H1 (cell line): ENCODE measurements around the gene TNRC6A. TPM values are rescaled to one million over a fixed set of nuclear protein-coding genes. Genes with fewer than 3 reads are reported as not detected.

Experiments used
- CTCF ChIA-PET: fragments of 300-600 bp; sonication (Branson Sonifier 250); formaldehyde crosslinking; loops from one replicate; lab custom pipeline; 2021; ENCODE audit not compliant: partially characterized antibody; lab: Charles Lee
- POLR2A ChIA-PET: fragments of 300-600 bp; sonication (Branson Sonifier 250); formaldehyde crosslinking; loops from one replicate; lab custom pipeline; 2021; ENCODE audit warnings: inconsistent platforms; ENCODE audit not compliant: partially characterized antibody; lab: Charles Lee
- DNase-seq, 2 experiments: peaks; one replicate each; pipeline versions ENCODE4 v3.0.0 to v3.0.0-alpha.2; 2010 to 2022; ENCODE audit warnings: low spot score in 2 of 2, low read depth in 1 of 2, mixed read lengths in 1 of 2
- FAIRE-seq: peaks from 2 replicates; lab custom pipeline; 2011; peaks lifted over from hg19 to GRCh38; lab: Jason Lieb, UNC
- H2AFZ ChIP-seq: 2 replicates; pipeline ENCODE4 v1.8.1; 2012; ENCODE audit warnings: low read length, inconsistent platforms
- H2AK5ac ChIP-seq: 2 replicates; pipeline ENCODE4 v1.6.1; 2013; ENCODE audit warnings: low read depth, low read length
- H2BK120ac ChIP-seq: replicated peaks from 2 replicates; pipeline ENCODE3; 2013; ENCODE audit warnings: low read depth, low read length, inconsistent platforms
- H2BK12ac ChIP-seq: 2 replicates; pipeline ENCODE4 v1.6.1; 2013; ENCODE audit warnings: low read depth, low read length
- H2BK15ac ChIP-seq: 2 replicates; pipeline ENCODE4 v1.6.1; 2013; ENCODE audit warnings: low read length
- H2BK20ac ChIP-seq: 2 replicates; pipeline ENCODE4 v1.6.1; 2013; ENCODE audit warnings: low read length
- H2BK5ac ChIP-seq: 2 replicates; pipeline ENCODE4 v1.6.1; 2013; ENCODE audit warnings: low read depth, low read length
- H3K14ac ChIP-seq: 2 replicates; pipeline ENCODE4 v1.6.1; 2013; ENCODE audit warnings: inconsistent platforms; ENCODE audit not compliant: insufficient read length
- H3K18ac ChIP-seq: 2 replicates; pipeline ENCODE4 v1.6.1; 2013; ENCODE audit warnings: low read length; ENCODE audit errors: extremely low read depth
- H3K23ac ChIP-seq: 2 replicates; pipeline ENCODE4 v1.6.1; 2013; ENCODE audit warnings: inconsistent platforms; ENCODE audit not compliant: insufficient read length
- H3K23me2 ChIP-seq: 2 replicates; pipeline ENCODE4 v1.6.1; 2013; ENCODE audit warnings: low read depth, low read length
- H3K27ac ChIP-seq: 2 replicates; pipeline ENCODE4 v1.6.1; 2011; ENCODE audit warnings: low read depth, low read length, inconsistent platforms
- H3K27me3 ChIP-seq, 4 experiments: replicated peaks in 1 of 4; 1 replicate in 1 of 4; 2 replicates in 3 of 4; pipeline versions ENCODE4 v1.6.1 to v1.8.1; 2011 to 2013; ENCODE audit warnings: low read length in 3 of 4, mild to moderate bottlenecking in 3 of 4, inconsistent platforms in 2 of 4, mixed read lengths in 2 of 4, moderate library complexity in 1 of 4; ENCODE audit not compliant: control insufficient read depth in 3 of 4, insufficient read depth in 3 of 4; ENCODE audit errors: extremely low read depth in 1 of 4
- H3K36me3 ChIP-seq, 4 experiments: 2 replicates each; pipeline versions ENCODE4 v1.6.1 to v1.8.1; 2011 to 2013; ENCODE audit warnings: mild to moderate bottlenecking in 4 of 4, low read length in 3 of 4, moderate library complexity in 2 of 4, control low read depth in 1 of 4, inconsistent platforms in 1 of 4; ENCODE audit not compliant: insufficient read depth in 4 of 4, control insufficient read depth in 2 of 4
- H3K4ac ChIP-seq: replicated peaks from 2 replicates; pipeline ENCODE3; 2013; ENCODE audit warnings: low read length, low read depth, mixed read lengths, inconsistent platforms; ENCODE audit not compliant: insufficient read length
- H3K4me1 ChIP-seq, 4 experiments: replicated peaks in 1 of 4; 1 replicate in 1 of 4; 2 replicates in 3 of 4; pipeline versions ENCODE4 v1.6.1 to v1.8.1; 2011 to 2013; ENCODE audit warnings: low read length in 3 of 4, inconsistent platforms in 2 of 4, mixed read lengths in 1 of 4; ENCODE audit not compliant: insufficient read depth in 4 of 4, control insufficient read depth in 3 of 4
- H3K4me2 ChIP-seq, 2 experiments: 2 replicates each; pipeline versions ENCODE4 v1.6.1 to v1.8.1; 2011 to 2013; ENCODE audit warnings: low read depth in 2 of 2, low read length in 2 of 2, control low read depth in 1 of 2, inconsistent platforms in 1 of 2, mild to moderate bottlenecking in 1 of 2; ENCODE audit not compliant: insufficient read depth in 1 of 2
- H3K4me3 ChIP-seq, 4 experiments: fragments of 200-600, 300-600 bp in 1 of 4; sonication (generic), shearing (Covaris generic), sonication (Bioruptor Twin) in 1 of 4; 2 replicates each; pipeline versions ENCODE4 v1.5.1 to v1.8.1; 2011 to 2016; ENCODE audit warnings: low read length in 4 of 4, low read depth in 3 of 4, control low read depth in 2 of 4, inconsistent platforms in 2 of 4, mild to moderate bottlenecking in 2 of 4, mixed read lengths in 1 of 4, moderate library complexity in 1 of 4; ENCODE audit not compliant: insufficient read depth in 2 of 4; ENCODE audit errors: extremely low read depth in 1 of 4
- H3K56ac ChIP-seq: replicated peaks from 2 replicates; pipeline ENCODE3; 2013; ENCODE audit warnings: low read depth, mild to moderate bottlenecking, mixed read lengths, low read length, inconsistent platforms; ENCODE audit not compliant: insufficient read length
- H3K79me1 ChIP-seq: 2 replicates; pipeline ENCODE4 v1.6.1; 2013; ENCODE audit warnings: low read depth, low read length, control low read depth
- H3K79me2 ChIP-seq, 2 experiments: 2 replicates each; pipeline versions ENCODE4 v1.6.1 to v1.8.1; 2012 to 2013; ENCODE audit warnings: low read length in 2 of 2, mild to moderate bottlenecking in 2 of 2, inconsistent platforms in 1 of 2; ENCODE audit not compliant: insufficient read depth in 2 of 2, control insufficient read depth in 1 of 2
- H3K9ac ChIP-seq, 4 experiments: replicated peaks in 1 of 4; 1 replicate in 1 of 4; 2 replicates in 3 of 4; pipeline versions ENCODE4 v1.6.1 to v1.8.1; 2011 to 2013; ENCODE audit warnings: low read depth in 3 of 4, low read length in 3 of 4, control low read depth in 2 of 4, mild to moderate bottlenecking in 2 of 4, moderate library complexity in 2 of 4, inconsistent platforms in 1 of 4; ENCODE audit errors: extremely low read depth in 1 of 4
- H3K9me3 ChIP-seq, 2 experiments: 2 replicates each; pipeline versions ENCODE4 v1.6.1 to v1.8.1; 2012 to 2013; ENCODE audit warnings: mild to moderate bottlenecking in 2 of 2, moderate library complexity in 2 of 2, control low read depth in 1 of 2, inconsistent platforms in 1 of 2, low read depth in 1 of 2, low read length in 1 of 2, mixed read lengths in 1 of 2; ENCODE audit not compliant: insufficient read depth in 2 of 2
- H4K20me1 ChIP-seq, 2 experiments: replicated peaks in 1 of 2; 2 replicates each; pipeline versions ENCODE3 to v1.8.1; 2011 to 2013; ENCODE audit warnings: inconsistent platforms in 2 of 2, low read length in 2 of 2, mild to moderate bottlenecking in 1 of 2; ENCODE audit not compliant: insufficient read depth in 2 of 2, control insufficient read depth in 1 of 2
- H4K5ac ChIP-seq: 2 replicates; pipeline ENCODE4 v1.6.1; 2013; ENCODE audit warnings: low read length, low read depth, mixed read lengths, inconsistent platforms; ENCODE audit not compliant: insufficient read length
- H4K8ac ChIP-seq: 2 replicates; pipeline ENCODE4 v1.8.0; 2013; ENCODE audit warnings: mild to moderate bottlenecking, moderate library complexity, low read length, inconsistent platforms; ENCODE audit not compliant: insufficient read depth; ENCODE audit errors: extremely low read depth
- H4K91ac ChIP-seq: replicated peaks from 2 replicates; pipeline ENCODE3; 2013; ENCODE audit warnings: low read length, mixed read lengths, inconsistent platforms; ENCODE audit not compliant: insufficient read length
- CBX8 ChIP-seq: fragments of 300-800, 300-1000 bp; sonication (generic); IDR thresholded peaks from 2 replicates; pipeline ENCODE4 v1.7.1; 2016; ENCODE audit warnings: low read depth, low read length, borderline replicate concordance
- CEBPB ChIP-seq: IDR thresholded peaks from 2 replicates; pipeline ENCODE4 v1.6.1; 2012; ENCODE audit warnings: low read depth, low read length
- CHD1 ChIP-seq: IDR thresholded peaks from 2 replicates; pipeline ENCODE4 v1.6.1; 2012; ENCODE audit warnings: low read depth, low read length, improper control_type of control experiment
- CHD2 ChIP-seq: IDR thresholded peaks from 2 replicates; pipeline ENCODE4 v1.6.1; 2012; ENCODE audit warnings: low read length, improper control_type of control experiment
- CREB1 ChIP-seq: IDR thresholded peaks from 2 replicates; pipeline ENCODE4 v1.6.1; 2012; ENCODE audit warnings: inconsistent platforms
- KDM5A ChIP-seq: fragments of 200-600 bp; IDR thresholded peaks from 2 replicates; pipeline ENCODE4 v1.7.1; 2012; ENCODE audit warnings: mild to moderate bottlenecking, low read length, inconsistent platforms, mixed read lengths
- MAFK ChIP-seq: IDR thresholded peaks from 2 replicates; pipeline ENCODE4 v1.6.1; 2012; ENCODE audit warnings: low read depth, mild to moderate bottlenecking, improper control_type of control experiment, low read length
- RBBP5 ChIP-seq: IDR thresholded peaks from 2 replicates; pipeline ENCODE4 v1.7.1; 2012; ENCODE audit warnings: low read depth, mild to moderate bottlenecking, inconsistent platforms, low read length, moderate library complexity, borderline replicate concordance
- RXRA ChIP-seq: IDR thresholded peaks from 2 replicates; pipeline ENCODE4 v1.6.1; 2011; ENCODE audit warnings: low read depth, mild to moderate bottlenecking, low read length, moderate library complexity; ENCODE audit not compliant: insufficient read depth
- SP4 ChIP-seq: IDR thresholded peaks from 2 replicates; pipeline ENCODE4 v1.6.1; 2012; ENCODE audit warnings: low read length, inconsistent platforms
- TCF12 ChIP-seq: IDR thresholded peaks from 2 replicates; pipeline ENCODE4 v1.6.1; 2011; ENCODE audit warnings: low read depth, mild to moderate bottlenecking, low read length
- WGBS, 2 experiments: shearing (Covaris generic) in 1 of 2; methylation state at CpG; one replicate each; pipeline versions ENCODE4 v1.1.6 to v1.1.7; 2013 to 2015; ENCODE audit warnings: low lambda C conversion rate in 2 of 2, mixed read lengths in 2 of 2, inconsistent platforms in 1 of 2, low coverage in 1 of 2, missing lambda C conversion rate in 1 of 2; ENCODE audit not compliant: insufficient replicate concordance in 2 of 2, insufficient coverage in 1 of 2, insufficient read length in 1 of 2; ENCODE audit errors: extremely low coverage in 1 of 2, missing lambda C conversion rate in 1 of 2; 5-methylcytosine and 5-hydroxymethylcytosine counted together
- polyA plus RNA-seq, 7 experiments: library from polyadenylated mRNA; depleted of rRNA in 3 of 7; stranded (reverse) in 5 of 7; unstranded in 2 of 7; fragments of >200 nt in 5 of 7; fragments of 200-250 nt in 2 of 7; gene quantifications; 1 replicate in 5 of 7; 2 replicates in 1 of 7; 4 replicates in 1 of 7; pipeline versions ENCODE4 v1.2.1 to v1.2.3, GENCODE V29; 2011 to 2013; ENCODE audit warnings: missing spikeins in 2 of 7, mixed read lengths in 2 of 7
- total RNA-seq: library from RNA; stranded (reverse); fragmentation: NEBNext Ultra II Directional; extraction: Animal tissue kit (Norgen Biotek cat#: 25700); gene quantifications from 2 replicates; pipeline ENCODE4 v1.2.1, GENCODE V29; 2021
- TF ChIP-seq, protein P1 (sequence below): IDR thresholded peaks from 2 replicates; pipeline ENCODE4 v1.6.1; 2011; ENCODE audit warnings: low read length, improper control_type of control experiment

Gene TNRC6A
- total and polyA plus RNA-seq, 2 of the 8 experiments (the other 6 are each of a cell fraction or from before 2014, with no cell fraction given), result 67.6 to 103 TPM

GRCh38 chr16:24748242-24748641 is 18.8 kb downstream of the TNRC6A start:
- Histone ChIP-seq H2AFZ (no peak overlapping the region), H4K5ac (no peak overlapping the region), H3K4me3 (no peak overlapping the region), H2BK120ac (no peak overlapping the region), H3K79me1 (peaks cover 8% of the 10 kb centered on the region; the same call in 1 of the 2 replicates), H3K18ac (no peak overlapping the region), H3K56ac (no peak overlapping the region), H3K27me3 (no peaks in the 10 kb centered on the region), H3K4me2 (no peak overlapping the region), H3K36me3 (peaks cover 0 to 8% (median 2%) of the 10 kb centered on the region in 4 experiments; a peak in 4 of 8 replicates), H4K8ac (no peak overlapping the region), H2BK12ac (no peak overlapping the region), H3K23me2 (no peaks in the 10 kb centered on the region; the same call in 1 of the 2 replicates), H3K27ac (no peak overlapping the region), H2BK20ac (no peak overlapping the region), H3K4ac (no peak overlapping the region), H2BK15ac (no peak overlapping the region), H3K23ac (no peak overlapping the region), H3K4me1 (peaks cover 0 to 21% (median 13%) of the 10 kb centered on the region in 4 experiments; a peak in 5 of 7 replicates), H2AK5ac (no peak overlapping the region), H3K14ac (no peak overlapping the region), H2BK5ac (no peak overlapping the region), H3K9ac (no peak overlapping the region), H4K20me1 (peaks cover 39 to 41% of the 10 kb centered on the region in 2 experiments), H3K9me3 (no peaks in the 10 kb centered on the region), H4K91ac (no peak overlapping the region), H3K79me2 (peaks cover 68 to 100% of the 10 kb centered on the region in 2 experiments)
- WGBS, 2 experiments, result 100% methylated on average over 2 of the region's 2 CpGs; no CpG with 5 or more reads in 1 of the 2 experiments
- DNase-seq, result no peak
- FAIRE-seq, result no peak
- POLR2A ChIA-PET, result interaction anchor here (7.2 kb wide), 1 partner anchor 15 kb away, joined by 71 read pairs; no protein-coding TSS in a partner anchor
- CTCF ChIA-PET, result no interaction called here
- no peak for TF ChIP-seq TCF12
- no peak for TF ChIP-seq CEBPB
- TF ChIP-seq MAFK, result no peak
- no peak for TF ChIP-seq RBBP5
- no peak for TF ChIP-seq CHD2
- TF ChIP-seq SP4, result no peak
- TF ChIP-seq CBX8, result no peak
- TF ChIP-seq KDM5A, result no peak
- no peak for TF ChIP-seq RXRA
- TF ChIP-seq CREB1, result no peak
- TF ChIP-seq, protein P1, sequence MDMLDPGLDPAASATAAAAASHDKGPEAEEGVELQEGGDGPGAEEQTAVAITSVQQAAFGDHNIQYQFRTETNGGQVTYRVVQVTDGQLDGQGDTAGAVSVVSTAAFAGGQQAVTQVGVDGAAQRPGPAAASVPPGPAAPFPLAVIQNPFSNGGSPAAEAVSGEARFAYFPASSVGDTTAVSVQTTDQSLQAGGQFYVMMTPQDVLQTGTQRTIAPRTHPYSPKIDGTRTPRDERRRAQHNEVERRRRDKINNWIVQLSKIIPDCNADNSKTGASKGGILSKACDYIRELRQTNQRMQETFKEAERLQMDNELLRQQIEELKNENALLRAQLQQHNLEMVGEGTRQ, result no peak
- TF ChIP-seq CHD1, result no peak
